ENCODE measurements around the gene CRTAC1.

The CRTAC1 gene

GRCh38 chr10:97913614-97914013, 116.8 kb downstream of the CRTAC1 start:
- TF ChIP-seq SPI1 (IDR thresholded peaks at IDR 0.05; ENCODE audit: low read depth, low read length): no peak
- no peak for TF ChIP-seq PAX5 (IDR thresholded peaks at IDR 0.05; ENCODE audit: insufficient read depth, low read length, severe bottlenecking)
- TF ChIP-seq POLR2AphosphoS5 (IDR thresholded peaks at IDR 0.05; ENCODE audit: low read depth, low read length): no peak
- TF ChIP-seq POLR2A (IDR thresholded peaks at IDR 0.05; ENCODE audit: low read depth, low read length): no peak
- no peak for TF ChIP-seq TAF1 (IDR thresholded peaks at IDR 0.05; ENCODE audit: low read depth, low read length)
- TF ChIP-seq POU2F2 (IDR thresholded peaks at IDR 0.05; ENCODE audit: low read depth, low read length): no peak
- DNase-seq (ENCODE audit: insufficient read length, low spot score) (no peak), FAIRE-seq (no peak)

- FAIRE-seq (no peak), DNase-seq (ENCODE audit: insufficient read length, low spot score) (no peak)
- TF ChIP-seq PAX5 (IDR thresholded peaks at IDR 0.05; ENCODE audit: insufficient read depth, low read length, severe bottlenecking) (no peak), POU2F2 (IDR thresholded peaks at IDR 0.05; ENCODE audit: low read depth, low read length) (no peak), SPI1 (IDR thresholded peaks at IDR 0.05; ENCODE audit: low read depth, low read length) (no peak), POLR2A (IDR thresholded peaks at IDR 0.05; ENCODE audit: low read depth, low read length) (no peak), TAF1 (IDR thresholded peaks at IDR 0.05; ENCODE audit: low read depth, low read length) (no peak), POLR2AphosphoS5 (IDR thresholded peaks at IDR 0.05; ENCODE audit: low read depth, low read length) (no peak)
These were observed 117.2 kb downstream of the CRTAC1 start for GRCh38 chr10:97913193-97913592.

DNA sequence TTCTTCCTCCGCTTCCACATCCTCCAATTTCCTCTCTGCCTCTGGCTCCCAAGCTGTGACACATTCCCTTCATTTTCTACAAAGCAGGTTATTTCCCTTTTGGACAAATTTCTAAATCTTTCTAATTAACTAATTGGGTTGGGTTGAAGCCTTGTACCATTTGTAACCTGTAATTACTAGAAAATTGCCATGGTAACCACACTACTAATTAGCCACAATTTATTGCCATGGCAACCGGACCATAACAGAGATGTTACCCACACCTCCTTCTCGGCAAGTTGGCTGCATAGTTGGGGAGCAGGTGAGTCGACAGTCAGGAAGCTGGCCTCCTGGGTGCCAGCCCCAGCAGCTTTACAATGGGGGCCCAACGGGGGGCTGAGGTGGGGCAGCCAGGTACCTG, 119.2 kb downstream of the CRTAC1 start:
- TF ChIP-seq POU2F2 (IDR thresholded peaks at IDR 0.05; ENCODE audit: low read depth, low read length) (no peak), POLR2AphosphoS5 (IDR thresholded peaks at IDR 0.05; ENCODE audit: low read depth, low read length) (no peak), PAX5 (IDR thresholded peaks at IDR 0.05; ENCODE audit: insufficient read depth, low read length, severe bottlenecking) (no peak), TAF1 (IDR thresholded peaks at IDR 0.05; ENCODE audit: low read depth, low read length) (no peak), SPI1 (IDR thresholded peaks at IDR 0.05; ENCODE audit: low read depth, low read length) (no peak), POLR2A (IDR thresholded peaks at IDR 0.05; ENCODE audit: low read depth, low read length) (no peak)
- FAIRE-seq (no peak), DNase-seq (ENCODE audit: insufficient read length, low spot score) (no peak)

- DNase-seq (ENCODE audit: insufficient read length, low spot score) (no peak), FAIRE-seq (no peak)
- TF ChIP-seq POLR2A (IDR thresholded peaks at IDR 0.05; ENCODE audit: low read depth, low read length) (no peak), SPI1 (IDR thresholded peaks at IDR 0.05; ENCODE audit: low read depth, low read length) (no peak), POLR2AphosphoS5 (IDR thresholded peaks at IDR 0.05; ENCODE audit: low read depth, low read length) (no peak), TAF1 (IDR thresholded peaks at IDR 0.05; ENCODE audit: low read depth, low read length) (no peak), PAX5 (IDR thresholded peaks at IDR 0.05; ENCODE audit: insufficient read depth, low read length, severe bottlenecking) (no peak), POU2F2 (IDR thresholded peaks at IDR 0.05; ENCODE audit: low read depth, low read length) (no peak)
These were observed 119.8 kb downstream of the CRTAC1 start for GRCh38 chr10:97910661-97911060.

DNA sequence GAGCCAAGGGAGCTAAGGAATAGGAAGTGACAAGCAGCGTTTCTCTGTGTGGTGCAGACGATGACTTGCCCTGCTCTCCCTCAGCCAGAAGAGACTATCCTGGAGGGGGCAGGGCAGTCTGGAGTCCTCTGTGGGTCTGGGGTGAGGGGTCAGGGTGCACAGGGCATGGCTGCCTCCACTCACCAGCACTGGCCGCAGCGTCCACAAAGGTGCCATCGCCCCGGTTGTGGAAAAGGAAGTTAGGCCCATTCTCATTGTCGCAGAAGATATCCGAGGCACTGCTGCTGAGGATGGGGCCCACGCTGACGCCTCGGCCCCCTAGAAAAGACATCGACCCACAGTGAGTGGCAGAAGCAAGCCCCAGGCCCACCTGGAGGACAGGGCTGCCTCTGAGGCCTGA, 122.6 kb downstream of the CRTAC1 start:
- TF ChIP-seq POLR2A (IDR thresholded peaks at IDR 0.05; ENCODE audit: low read depth, low read length) (no peak), SPI1 (IDR thresholded peaks at IDR 0.05; ENCODE audit: low read depth, low read length) (no peak), POLR2AphosphoS5 (IDR thresholded peaks at IDR 0.05; ENCODE audit: low read depth, low read length) (no peak), PAX5 (IDR thresholded peaks at IDR 0.05; ENCODE audit: insufficient read depth, low read length, severe bottlenecking) (no peak), POU2F2 (IDR thresholded peaks at IDR 0.05; ENCODE audit: low read depth, low read length) (no peak), TAF1 (IDR thresholded peaks at IDR 0.05; ENCODE audit: low read depth, low read length) (no peak)
- FAIRE-seq: no peak
- DNase-seq (ENCODE audit: insufficient read length, low spot score): no peak

DNA sequence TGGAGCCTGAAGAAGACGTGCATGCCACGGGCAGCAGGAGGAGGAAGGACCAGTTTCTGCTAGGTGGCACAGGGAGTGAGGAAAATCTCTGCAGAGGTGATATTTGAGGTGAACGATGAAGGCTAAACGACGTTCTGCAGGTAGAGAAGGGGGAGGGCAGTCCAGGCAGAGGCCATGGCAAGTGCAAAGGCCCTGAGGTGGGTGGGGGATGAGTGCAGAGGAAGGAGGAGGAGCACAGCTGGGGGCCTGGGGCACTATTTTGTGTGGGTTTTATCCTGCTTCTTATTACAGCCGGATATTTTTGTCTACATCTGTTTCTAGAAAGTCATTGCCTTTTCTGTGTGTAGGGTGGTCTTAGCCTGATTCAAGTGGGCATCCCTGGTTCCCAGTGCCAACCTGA, 123.2 kb downstream of the CRTAC1 start:
- FAIRE-seq: no peak
- TF ChIP-seq POLR2A (IDR thresholded peaks at IDR 0.05; ENCODE audit: low read depth, low read length) (no peak), SPI1 (IDR thresholded peaks at IDR 0.05; ENCODE audit: low read depth, low read length) (no peak), PAX5 (IDR thresholded peaks at IDR 0.05; ENCODE audit: insufficient read depth, low read length, severe bottlenecking) (no peak), POLR2AphosphoS5 (IDR thresholded peaks at IDR 0.05; ENCODE audit: low read depth, low read length) (no peak), TAF1 (IDR thresholded peaks at IDR 0.05; ENCODE audit: low read depth, low read length) (no peak)
- DNase-seq (ENCODE audit: insufficient read length, low spot score): no peak

DNA sequence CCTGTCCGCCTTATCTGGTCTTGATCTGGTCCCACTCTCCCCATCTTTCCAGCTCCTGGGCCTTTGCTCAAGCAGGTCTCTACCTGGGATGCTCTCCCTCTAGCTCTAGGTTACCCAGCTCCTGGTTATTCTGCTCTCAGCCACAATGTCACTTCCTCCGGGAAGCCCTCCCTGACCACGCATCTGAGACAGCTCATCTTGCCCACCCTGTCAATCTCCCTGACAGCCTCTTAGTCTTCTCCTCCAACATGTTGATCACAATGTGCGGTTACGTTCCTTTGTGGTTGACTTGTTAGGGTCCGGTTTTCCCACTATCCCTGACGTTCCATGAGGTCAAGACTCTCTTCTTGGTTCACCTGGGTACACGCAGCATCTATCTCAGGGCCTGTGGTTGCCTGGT, 125.1 kb downstream of the CRTAC1 start:
- TF ChIP-seq PAX5 (IDR thresholded peaks at IDR 0.05; ENCODE audit: insufficient read depth, low read length, severe bottlenecking) (no peak), POLR2A (IDR thresholded peaks at IDR 0.05; ENCODE audit: low read depth, low read length) (no peak), POU2F2 (IDR thresholded peaks at IDR 0.05; ENCODE audit: low read depth, low read length) (no peak), POLR2AphosphoS5 (IDR thresholded peaks at IDR 0.05; ENCODE audit: low read depth, low read length) (no peak), SPI1 (IDR thresholded peaks at IDR 0.05; ENCODE audit: low read depth, low read length) (no peak), TAF1 (IDR thresholded peaks at IDR 0.05; ENCODE audit: low read depth, low read length) (no peak)
- DNase-seq (ENCODE audit: insufficient read length, low spot score): no peak
- no peak for FAIRE-seq

GRCh38 chr10:97904576-97904975, 125.8 kb downstream of the CRTAC1 start:
- no peak for DNase-seq (ENCODE audit: insufficient read length, low spot score)
- TF ChIP-seq SPI1 (IDR thresholded peaks at IDR 0.05; ENCODE audit: low read depth, low read length) (no peak), POLR2A (IDR thresholded peaks at IDR 0.05; ENCODE audit: low read depth, low read length) (no peak), PAX5 (IDR thresholded peaks at IDR 0.05; ENCODE audit: insufficient read depth, low read length, severe bottlenecking) (no peak), POU2F2 (IDR thresholded peaks at IDR 0.05; ENCODE audit: low read depth, low read length) (no peak), POLR2AphosphoS5 (IDR thresholded peaks at IDR 0.05; ENCODE audit: low read depth, low read length) (no peak), TAF1 (IDR thresholded peaks at IDR 0.05; ENCODE audit: low read depth, low read length) (no peak)
- FAIRE-seq: no peak

GRCh38 chr10:97904018-97904381, 126.4 kb downstream of the CRTAC1 start:
- DNase-seq (ENCODE audit: insufficient read length, low spot score): no peak
- TF ChIP-seq TAF1 (IDR thresholded peaks at IDR 0.05; ENCODE audit: low read depth, low read length) (no peak), POLR2A (IDR thresholded peaks at IDR 0.05; ENCODE audit: low read depth, low read length) (no peak), POU2F2 (IDR thresholded peaks at IDR 0.05; ENCODE audit: low read depth, low read length) (no peak), POLR2AphosphoS5 (IDR thresholded peaks at IDR 0.05; ENCODE audit: low read depth, low read length) (no peak), PAX5 (IDR thresholded peaks at IDR 0.05; ENCODE audit: insufficient read depth, low read length, severe bottlenecking) (no peak), SPI1 (IDR thresholded peaks at IDR 0.05; ENCODE audit: low read depth, low read length) (no peak)
- FAIRE-seq: no peak

Data from GM12891 (cell line).